CD4-positive, alpha-beta T cell (primary cell): ENCODE results near the gene ZFP36L2. TPM values are rescaled to one million over a fixed set of nuclear protein-coding genes. Genes with fewer than 3 reads are reported as not detected.

Source experiments
- ATAC-seq: fragments of 200-7000 bp; cut with Tn5 transposase; one replicate; pipeline ENCODE4 v1.10.0; 2022; ENCODE audit warnings: mild to moderate bottlenecking; ENCODE audit not compliant: poor library complexity
- CTCF ChIA-PET: fragments of 350-600 bp; sonication (Branson Sonifier 250); formaldehyde crosslinking; loops from one replicate; lab custom pipeline; 2021; ENCODE audit warnings: antibody characterized with exemption, inconsistent platforms; lab: Charles Lee
- POLR2A ChIA-PET: fragments of 350-600 bp; sonication (Branson Sonifier 250); formaldehyde crosslinking; loops from one replicate; lab custom pipeline; 2021; ENCODE audit warnings: antibody characterized with exemption, inconsistent platforms; lab: Charles Lee
- DNase-seq, 14 experiments: peaks; one replicate each; pipeline ENCODE4 v3.0.0-alpha.2; 2013 to 2020; ENCODE audit warnings: mixed read lengths in 2 of 14
- H3K27ac ChIP-seq, 2 donors: one replicate each; pipeline versions ENCODE4 v1.5.1 to v1.7.0; 2013; ENCODE audit warnings: low read length in 2 of 2, low read depth in 1 of 2, mild to moderate bottlenecking in 1 of 2
- H3K27me3 ChIP-seq, 2 experiments: 1 replicate in 1 of 2; 2 replicates in 1 of 2; pipeline versions ENCODE4 v1.6.1 to v1.7.0; 2013; ENCODE audit warnings: low read length in 2 of 2, control low read depth in 1 of 2, mild to moderate bottlenecking in 1 of 2, moderate library complexity in 1 of 2; ENCODE audit not compliant: insufficient read depth in 2 of 2, control insufficient read depth in 1 of 2
- H3K36me3 ChIP-seq: one replicate; pipeline ENCODE4 v1.6.1; 2013; ENCODE audit warnings: low read length, control low read depth; ENCODE audit not compliant: insufficient read depth
- H3K4me1 ChIP-seq: one replicate; pipeline ENCODE4 v1.6.1; 2013; ENCODE audit warnings: low read length, control low read depth; ENCODE audit not compliant: insufficient read depth
- H3K4me3 ChIP-seq: one replicate; pipeline ENCODE4 v1.5.1; 2013; ENCODE audit warnings: mild to moderate bottlenecking, low read length, moderate library complexity
- H3K9me3 ChIP-seq, 2 experiments: 1 replicate in 1 of 2; 2 replicates in 1 of 2; pipeline versions ENCODE4 v1.6.1 to v1.7.0; 2013; ENCODE audit warnings: low read length in 2 of 2, mild to moderate bottlenecking in 2 of 2, control low read depth in 1 of 2, moderate library complexity in 1 of 2; ENCODE audit not compliant: control insufficient read depth in 1 of 2, insufficient read depth in 1 of 2
- H3K27ac Mint-ChIP-seq: one replicate; pipeline ENCODE4 v1.8.0; 2020; ENCODE audit warnings: mixed read lengths
- H3K27me3 Mint-ChIP-seq: one replicate; pipeline ENCODE4 v1.8.0; 2021; ENCODE audit warnings: mixed read lengths
- H3K36me3 Mint-ChIP-seq: one replicate; pipeline ENCODE4 v1.8.0; 2021; ENCODE audit warnings: low read depth, mixed read lengths
- H3K4me1 Mint-ChIP-seq: one replicate; pipeline ENCODE4 v1.8.0; 2021; ENCODE audit warnings: low read depth, mixed read lengths
- H3K4me3 Mint-ChIP-seq: one replicate; pipeline ENCODE4 v1.8.0; 2020; ENCODE audit warnings: mild to moderate bottlenecking, mixed read lengths
- H3K9me3 Mint-ChIP-seq: one replicate; pipeline ENCODE4 v1.8.0; 2020; ENCODE audit warnings: mixed read lengths
- CTCF ChIP-seq: fragments of 200-600 bp; IDR thresholded peaks from one replicate; pipeline ENCODE4 v1.8.0; 2022; ENCODE audit warnings: antibody characterized with exemption, mild to moderate bottlenecking
- intact Hi-C, 2 experiments: fragments of 100-400 bp; cut with DNase I in 1 of 2; cut with micrococcal nuclease in 1 of 2; formaldehyde crosslinking; loops; one replicate each; pipeline versions ENCODE4 v1.15.1 to v1.9.0; 2023 to 2025; cut with DNase I, micrococcal nuclease
- total RNA-seq, 174 experiments: library from RNA in 2 of 174; stranded (reverse) in 2 of 174; gene quantifications; one replicate each; pipeline ENCODE4 v1.2.3 and lab custom pipeline; 2021 to 2026

Gene ZFP36L2
- total RNA-seq, 2 experiments from 2014 or later = 1,602 to 1,631 TPM

- peak overlapping the region; percentile 49 to 92 for H3K27ac ChIP-seq
- H3K4me3 ChIP-seq = peak overlapping the region; percentile 97
- ATAC-seq (no peak), DNase-seq (peak; percentile 64 to 86 (median 74))
- Mint-ChIP-seq H3K9me3 (no peaks in the 10 kb centered on the region), H3K27me3 (peaks cover 19% of the 10 kb centered on the region), H3K4me1 (peaks cover 52% of the 10 kb centered on the region), H3K36me3 (peaks cover 85% of the 10 kb centered on the region), H3K4me3 (peak overlapping the region; percentile 99), H3K27ac (peak overlapping the region; percentile 98)
- no peaks in the 10 kb centered on the region for H3K27me3 ChIP-seq
- H3K4me1 ChIP-seq = peaks cover 46% of the 10 kb centered on the region
- peaks cover 48% of the 10 kb centered on the region for H3K36me3 ChIP-seq
- no peaks in the 10 kb centered on the region for H3K9me3 ChIP-seq
- intact Hi-C loops = no loop called here
- ChIA-PET POLR2A (interaction anchor here (1.1 to 21.5 kb wide), 7 partner anchors 8 to 249 kb away, joined by 3 to 1478 read pairs (median 154); no protein-coding TSS in a partner anchor), CTCF (interaction anchor here (0.7 to 13.6 kb wide), 7 partner anchors 31 to 249 kb away, joined by 4 to 303 read pairs (median 10); no protein-coding TSS in a partner anchor)
- TF ChIP-seq CTCF = peak; percentile 37
Measured at GRCh38 chr2:43224131-43224570, 2.3 kb downstream of the ZFP36L2 start.

DNA sequence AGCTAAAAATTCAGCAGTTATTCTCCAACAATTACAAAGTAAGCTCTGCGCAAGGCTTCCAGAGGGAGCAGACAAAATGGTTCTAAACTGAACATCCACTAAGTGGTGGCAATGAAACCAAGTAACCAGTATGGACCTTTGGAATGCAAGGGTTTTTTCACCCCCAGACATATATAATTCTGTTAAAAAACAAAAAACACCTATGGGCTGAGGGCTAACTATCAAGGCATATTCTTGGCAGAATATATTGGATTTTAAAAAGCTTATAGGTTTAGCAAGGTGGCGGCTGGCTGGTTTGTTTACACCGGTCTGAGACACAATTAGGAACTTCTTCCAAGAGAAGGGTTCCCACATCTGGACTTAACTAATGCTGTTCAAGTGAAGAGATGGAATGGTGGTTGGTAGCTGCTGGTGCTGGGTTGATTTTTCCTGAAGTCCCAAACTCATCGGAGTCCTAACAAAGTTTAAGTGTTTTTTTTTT, 2.8 kb downstream of the ZFP36L2 start:
- Mint-ChIP-seq H3K4me3 (peak overlapping the region; percentile 99), H3K36me3 (peaks cover 88% of the 10 kb centered on the region), H3K27ac (peak overlapping the region; percentile 98), H3K4me1 (peaks cover 52% of the 10 kb centered on the region), H3K9me3 (no peaks in the 10 kb centered on the region), H3K27me3 (peaks cover 19% of the 10 kb centered on the region)
- Histone ChIP-seq H3K4me1 (peaks cover 46% of the 10 kb centered on the region), H3K27me3 (no peaks in the 10 kb centered on the region), H3K36me3 (peaks cover 48% of the 10 kb centered on the region), H3K9me3 (no peaks in the 10 kb centered on the region), H3K27ac (peak overlapping the region; percentile 49 to 92), H3K4me3 (peak overlapping the region; percentile 97)
- ATAC-seq (no peak), DNase-seq (peak in 4 of 14 experiments; percentile 27 to 37 (median 34))
- TF ChIP-seq CTCF = no peak
- POLR2A ChIA-PET = interaction anchor here (1.1 to 21.5 kb wide), 7 partner anchors 8 to 249 kb away, joined by 3 to 1478 read pairs (median 154); no protein-coding TSS in a partner anchor
- CTCF ChIA-PET = interaction anchor here (0.7 to 13.6 kb wide), 5 partner anchors 30 to 99 kb away, joined by 4 to 303 read pairs (median 31); no protein-coding TSS in a partner anchor
- intact Hi-C loops = no loop called here

DNA sequence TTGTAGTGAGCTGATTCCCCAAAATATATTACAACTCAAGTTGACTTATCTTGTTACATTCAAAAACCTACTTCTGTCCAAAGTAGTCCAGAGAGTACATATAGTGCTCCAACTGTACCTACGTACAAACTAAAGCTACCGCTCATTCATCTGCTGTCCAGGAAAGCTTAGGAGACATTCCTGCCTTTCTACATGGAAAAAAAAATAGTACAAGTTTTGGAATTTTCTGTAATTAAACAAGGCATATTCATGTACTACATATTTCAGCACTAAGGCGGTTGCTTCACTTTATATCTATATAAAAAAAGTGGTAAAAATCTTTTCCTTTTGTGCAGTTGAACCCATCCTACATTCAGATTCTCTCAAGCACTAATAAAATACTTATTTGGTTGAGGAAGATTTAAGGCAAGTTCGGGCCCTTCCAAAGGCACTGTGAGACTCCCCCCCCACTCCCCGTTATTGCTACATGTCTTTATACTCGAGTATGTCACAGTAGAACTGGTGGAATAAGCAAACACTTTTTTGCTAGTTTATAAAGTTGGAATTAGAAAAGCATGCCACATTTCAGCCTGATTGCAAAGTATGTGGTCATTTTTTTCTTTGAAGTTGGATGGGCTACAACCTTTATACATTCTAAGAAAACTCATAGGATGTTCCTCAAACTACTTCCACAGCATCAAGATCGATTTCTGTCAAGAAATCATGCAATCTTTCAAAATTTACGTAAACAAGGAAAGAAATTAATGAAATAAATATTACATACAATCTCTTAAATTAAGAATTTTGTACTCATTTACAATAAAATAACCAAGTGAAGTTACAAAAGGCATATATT, 3.7 kb downstream of the ZFP36L2 start:
- peak overlapping the region; percentile 97 for H3K4me3 ChIP-seq
- H3K27me3 ChIP-seq = no peaks in the 10 kb centered on the region
- peaks cover 19% of the 10 kb centered on the region for H3K27me3 Mint-ChIP-seq
- TF ChIP-seq CTCF = no peak
- no peaks in the 10 kb centered on the region for H3K9me3 ChIP-seq
- peaks cover 79% of the 10 kb centered on the region for H3K36me3 Mint-ChIP-seq
- H3K9me3 Mint-ChIP-seq = no peaks in the 10 kb centered on the region
- intact Hi-C loops = loop anchor here in 1 of 2 experiments (1.0 kb wide), 1 partner anchor 48 kb away; no protein-coding TSS in a partner anchor
- H3K4me1 ChIP-seq = peaks cover 46% of the 10 kb centered on the region
- peak in 5 of 14 experiments; percentile 18 to 43 (median 38) for DNase-seq
- H3K36me3 ChIP-seq = peaks cover 48% of the 10 kb centered on the region
- POLR2A ChIA-PET = interaction anchor here (0.7 to 21.5 kb wide), 19 partner anchors 7 to 1139 kb away, joined by 3 to 1478 read pairs (median 4); no protein-coding TSS in a partner anchor
- peak overlapping the region; percentile 87 for H3K4me3 Mint-ChIP-seq
- H3K27ac ChIP-seq = peak overlapping the region; percentile 62 to 92
- peaks cover 52% of the 10 kb centered on the region for H3K4me1 Mint-ChIP-seq
- CTCF ChIA-PET = interaction anchor here (1.1 to 13.6 kb wide), 6 partner anchors 29 to 248 kb away, joined by 3 to 303 read pairs (median 18); no protein-coding TSS in a partner anchor
- ATAC-seq = no peak
- peak overlapping the region; percentile 98 for H3K27ac Mint-ChIP-seq
